ENCODE data around the gene CHRM1.
"Not testable (repeated sequence)": the region's sequence is repeated elsewhere in the genome, so short reads cannot be mapped to it uniquely, and the experiment has no call there.

Gene CHRM1

GRCh38 chr11:62875698-62876478, 45.3 kb downstream of the CHRM1 start:
- H3K4me3 ChIP-seq (ENCODE audit: low read length in 2 of 2), result no peak overlapping the region
- no peak overlapping the region for H3K9ac ChIP-seq (ENCODE audit: low read depth in 1 of 2, low read length in 2 of 2)
- no peak overlapping the region for H3K27ac ChIP-seq (ENCODE audit: low read depth in 2 of 2, low read length in 2 of 2)
- no peaks in the 10 kb centered on the region for H3K9me3 ChIP-seq (ENCODE audit: control insufficient read depth in 2 of 2, low read length in 2 of 2)
- peaks cover 10 to 11% of the 10 kb centered on the region in 2 donors for H3K4me1 ChIP-seq (ENCODE audit: control insufficient read depth in 2 of 2, insufficient read depth in 2 of 2, low read length in 2 of 2)
- no peaks in the 10 kb centered on the region for H3K36me3 ChIP-seq (ENCODE audit: control insufficient read depth in 2 of 2, insufficient read depth in 2 of 2, low read length in 2 of 2)
- no peaks in the 10 kb centered on the region for H3K27me3 ChIP-seq (ENCODE audit: control insufficient read depth in 2 of 2, insufficient read depth in 2 of 2, low read length in 2 of 2)

GRCh38 chr11:62874851-62875250, 46.3 kb downstream of the CHRM1 start:
- H3K9me3 ChIP-seq (ENCODE audit: control insufficient read depth in 2 of 2, low read length in 2 of 2), result no peaks in the 10 kb centered on the region
- H3K36me3 ChIP-seq (ENCODE audit: control insufficient read depth in 2 of 2, insufficient read depth in 2 of 2, low read length in 2 of 2), result no peaks in the 10 kb centered on the region
- no peak overlapping the region for H3K4me3 ChIP-seq (ENCODE audit: low read length in 2 of 2)
- H3K9ac ChIP-seq (ENCODE audit: low read depth in 1 of 2, low read length in 2 of 2), result no peak overlapping the region
- no peaks in the 10 kb centered on the region for H3K27me3 ChIP-seq (ENCODE audit: control insufficient read depth in 2 of 2, insufficient read depth in 2 of 2, low read length in 2 of 2)
- H3K27ac ChIP-seq (ENCODE audit: low read depth in 2 of 2, low read length in 2 of 2), result no peak overlapping the region
- H3K4me1 ChIP-seq (ENCODE audit: control insufficient read depth in 2 of 2, insufficient read depth in 2 of 2, low read length in 2 of 2), result peaks cover 4% of the 10 kb centered on the region in 2 donors

- H3K27me3 ChIP-seq (ENCODE audit: control insufficient read depth in 2 of 2, insufficient read depth in 2 of 2, low read length in 2 of 2), result no peaks in the 10 kb centered on the region
- no peak overlapping the region for H3K4me3 ChIP-seq (ENCODE audit: low read length in 2 of 2)
- H3K9me3 ChIP-seq (ENCODE audit: control insufficient read depth in 2 of 2, low read length in 2 of 2), result no peaks in the 10 kb centered on the region
- no peaks in the 10 kb centered on the region for H3K4me1 ChIP-seq (ENCODE audit: control insufficient read depth in 2 of 2, insufficient read depth in 2 of 2, low read length in 2 of 2)
- no peak overlapping the region for H3K27ac ChIP-seq (ENCODE audit: low read depth in 2 of 2, low read length in 2 of 2)
- H3K36me3 ChIP-seq (ENCODE audit: control insufficient read depth in 2 of 2, insufficient read depth in 2 of 2, low read length in 2 of 2), result no peaks in the 10 kb centered on the region
- no peak overlapping the region for H3K9ac ChIP-seq (ENCODE audit: low read depth in 1 of 2, low read length in 2 of 2)
These were observed 55.5 kb downstream of the CHRM1 start for GRCh38 chr11:62865635-62866034.

GRCh38 chr11:62863687-62864335, 57.4 kb downstream of the CHRM1 start:
- Histone ChIP-seq H3K27ac (ENCODE audit: low read depth in 2 of 2, low read length in 2 of 2) (no peak overlapping the region), H3K9ac (ENCODE audit: low read depth in 1 of 2, low read length in 2 of 2) (no peak overlapping the region), H3K27me3 (ENCODE audit: control insufficient read depth in 2 of 2, insufficient read depth in 2 of 2, low read length in 2 of 2) (no peaks in the 10 kb centered on the region), H3K4me1 (ENCODE audit: control insufficient read depth in 2 of 2, insufficient read depth in 2 of 2, low read length in 2 of 2) (no peaks in the 10 kb centered on the region), H3K36me3 (ENCODE audit: control insufficient read depth in 2 of 2, insufficient read depth in 2 of 2, low read length in 2 of 2) (no peaks in the 10 kb centered on the region), H3K9me3 (ENCODE audit: control insufficient read depth in 2 of 2, low read length in 2 of 2) (no peaks in the 10 kb centered on the region), H3K4me3 (ENCODE audit: low read length in 2 of 2) (no peak overlapping the region)

- not testable (repeated sequence) for H3K27me3 ChIP-seq (ENCODE audit: control insufficient read depth in 2 of 2, insufficient read depth in 2 of 2, low read length in 2 of 2); H3K36me3 ChIP-seq (ENCODE audit: control insufficient read depth in 2 of 2, insufficient read depth in 2 of 2, low read length in 2 of 2); H3K4me1 ChIP-seq (ENCODE audit: control insufficient read depth in 2 of 2, insufficient read depth in 2 of 2, low read length in 2 of 2); H3K9me3 ChIP-seq (ENCODE audit: control insufficient read depth in 2 of 2, low read length in 2 of 2); H3K27ac ChIP-seq (ENCODE audit: low read depth in 2 of 2, low read length in 2 of 2); H3K9ac ChIP-seq (ENCODE audit: low read depth in 1 of 2, low read length in 2 of 2); H3K4me3 ChIP-seq (ENCODE audit: low read length in 2 of 2)
These were observed 59.5 kb downstream of the CHRM1 start for GRCh38 chr11:62861564-62862192.

GRCh38 chr11:62860835-62861563, 60.2 kb downstream of the CHRM1 start:
- Histone ChIP-seq H3K9me3 (ENCODE audit: control insufficient read depth in 2 of 2, low read length in 2 of 2) (no peaks in the 10 kb centered on the region), H3K4me1 (ENCODE audit: control insufficient read depth in 2 of 2, insufficient read depth in 2 of 2, low read length in 2 of 2) (peaks cover 5 to 6% of the 10 kb centered on the region in 2 donors), H3K27me3 (ENCODE audit: control insufficient read depth in 2 of 2, insufficient read depth in 2 of 2, low read length in 2 of 2) (no peaks in the 10 kb centered on the region), H3K27ac (ENCODE audit: low read depth in 2 of 2, low read length in 2 of 2) (no peak overlapping the region), H3K36me3 (ENCODE audit: control insufficient read depth in 2 of 2, insufficient read depth in 2 of 2, low read length in 2 of 2) (no peaks in the 10 kb centered on the region), H3K4me3 (ENCODE audit: low read length in 2 of 2) (no peak overlapping the region), H3K9ac (ENCODE audit: low read depth in 1 of 2, low read length in 2 of 2) (no peak overlapping the region)

GRCh38 chr11:62859281-62859703, 61.9 kb downstream of the CHRM1 start:
- H3K9me3 ChIP-seq (ENCODE audit: control insufficient read depth in 2 of 2, low read length in 2 of 2); H3K9ac ChIP-seq (ENCODE audit: low read depth in 1 of 2, low read length in 2 of 2); H3K4me3 ChIP-seq (ENCODE audit: low read length in 2 of 2); H3K36me3 ChIP-seq (ENCODE audit: control insufficient read depth in 2 of 2, insufficient read depth in 2 of 2, low read length in 2 of 2); H3K27ac ChIP-seq (ENCODE audit: low read depth in 2 of 2, low read length in 2 of 2); H3K27me3 ChIP-seq (ENCODE audit: control insufficient read depth in 2 of 2, insufficient read depth in 2 of 2, low read length in 2 of 2): not testable (repeated sequence)
- peaks cover 10 to 15% of the 10 kb centered on the region in 2 donors for H3K4me1 ChIP-seq (ENCODE audit: control insufficient read depth in 2 of 2, insufficient read depth in 2 of 2, low read length in 2 of 2)
